ENCODE results near the gene PHACTR1. TPM values are rescaled to one million over a fixed set of nuclear protein-coding genes. Genes with fewer than 3 reads are reported as not detected.

PHACTR1 gene
- polyA plus RNA-seq, 2 of the 4 experiments (the other 2 are of a cell fraction) = not detected

- TF ChIP-seq, protein P1, sequence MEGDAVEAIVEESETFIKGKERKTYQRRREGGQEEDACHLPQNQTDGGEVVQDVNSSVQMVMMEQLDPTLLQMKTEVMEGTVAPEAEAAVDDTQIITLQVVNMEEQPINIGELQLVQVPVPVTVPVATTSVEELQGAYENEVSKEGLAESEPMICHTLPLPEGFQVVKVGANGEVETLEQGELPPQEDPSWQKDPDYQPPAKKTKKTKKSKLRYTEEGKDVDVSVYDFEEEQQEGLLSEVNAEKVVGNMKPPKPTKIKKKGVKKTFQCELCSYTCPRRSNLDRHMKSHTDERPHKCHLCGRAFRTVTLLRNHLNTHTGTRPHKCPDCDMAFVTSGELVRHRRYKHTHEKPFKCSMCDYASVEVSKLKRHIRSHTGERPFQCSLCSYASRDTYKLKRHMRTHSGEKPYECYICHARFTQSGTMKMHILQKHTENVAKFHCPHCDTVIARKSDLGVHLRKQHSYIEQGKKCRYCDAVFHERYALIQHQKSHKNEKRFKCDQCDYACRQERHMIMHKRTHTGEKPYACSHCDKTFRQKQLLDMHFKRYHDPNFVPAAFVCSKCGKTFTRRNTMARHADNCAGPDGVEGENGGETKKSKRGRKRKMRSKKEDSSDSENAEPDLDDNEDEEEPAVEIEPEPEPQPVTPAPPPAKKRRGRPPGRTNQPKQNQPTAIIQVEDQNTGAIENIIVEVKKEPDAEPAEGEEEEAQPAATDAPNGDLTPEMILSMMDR (IDR thresholded peaks at IDR 0.05) = no peak
- TF ChIP-seq RARB (CRISPR knock-in tag; IDR thresholded peaks at IDR 0.05) (no peak), CHD2 (IDR thresholded peaks at IDR 0.05; ENCODE audit: low read length, partially characterized antibody) (no peak), GATA3 (IDR thresholded peaks at IDR 0.05; ENCODE audit: borderline replicate concordance) (no peak), MAZ (IDR thresholded peaks at IDR 0.05; ENCODE audit: borderline replicate concordance, low read depth, low read length) (no peak)
These were observed 261.2 kb downstream of the PHACTR1 start (continued) for GRCh38 chr6:12977806-12978205.

DNA sequence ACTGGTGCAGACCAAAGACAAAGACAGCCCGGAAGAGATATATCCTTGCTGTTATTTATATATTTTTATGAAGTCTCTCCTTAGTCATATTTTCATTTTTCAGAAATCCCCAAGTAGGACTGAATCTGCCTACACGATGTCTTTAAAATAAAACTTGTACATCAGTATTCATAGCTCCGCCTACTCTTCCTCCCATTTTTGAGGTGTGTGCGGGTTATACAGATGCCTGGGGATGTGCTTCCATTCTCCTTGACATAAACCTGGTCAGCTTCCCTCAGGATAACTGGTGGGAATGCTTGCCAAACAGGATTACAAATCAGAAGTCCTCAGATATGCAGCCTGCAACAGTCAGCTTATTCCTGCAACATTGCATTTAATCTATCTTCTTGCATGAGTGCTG lies 264.2 kb downstream of the PHACTR1 start:
- TF ChIP-seq, protein P1 (IDR thresholded peaks at IDR 0.05) = no peak
- no peak for TF ChIP-seq NPAS2 (CRISPR knock-in tag; IDR thresholded peaks at IDR 0.05; ENCODE audit: borderline replicate concordance)
- TF ChIP-seq CBX8 (IDR thresholded peaks at IDR 0.05) = no peak
- TF ChIP-seq JUNB (IDR thresholded peaks at IDR 0.05) = no peak
- TF ChIP-seq EHMT2 (IDR thresholded peaks at IDR 0.05; ENCODE audit: low read depth) = no peak
- TF ChIP-seq MAFK (IDR thresholded peaks at IDR 0.05; ENCODE audit: partially characterized antibody) = no peak
- TF ChIP-seq TFCP2L1 (CRISPR knock-in tag; IDR thresholded peaks at IDR 0.05) = no peak
- Histone ChIP-seq H3K4me1 (no peaks in the 10 kb centered on the region), H3K4me2 (no peak overlapping the region), H3K4me3 (no peak overlapping the region), H3K9me3 (peaks cover 5% of the 10 kb centered on the region; the same call in 1 of the 3 replicates), H3K27ac (no peak overlapping the region)
- POLR2A ChIA-PET = no interaction called here
- DNase-seq (ENCODE audit: low read depth in 1 of 2, low spot score in 1 of 2) = no peak
- ATAC-seq = no peak
- 45% methylated on average over 4 of the region's 4 CpGs for WGBS (ENCODE audit: missing lambda C conversion rate)
- CTCF ChIA-PET = interaction anchor here (0.5 kb wide), 1 partner anchor 63 kb away, joined by 3 read pairs; no protein-coding TSS in a partner anchor
- FAIRE-seq = no peak

DNA sequence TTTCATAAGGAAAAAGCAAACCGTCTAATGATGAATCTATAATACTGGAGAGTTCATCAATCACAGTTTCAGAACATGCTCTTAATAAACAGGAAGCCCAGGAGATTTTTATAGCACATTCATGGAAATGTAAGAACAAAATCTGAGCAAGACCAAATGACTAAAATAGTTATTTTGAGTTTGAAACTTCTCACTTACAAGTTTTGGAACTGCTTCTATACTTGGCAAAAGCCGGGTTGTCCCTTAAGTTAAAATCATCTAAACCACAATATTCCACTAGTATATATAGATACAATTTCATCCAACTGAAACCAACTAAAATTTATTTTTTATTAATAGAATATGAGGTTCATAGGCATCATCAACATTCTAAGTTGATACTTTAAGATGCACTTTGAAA lies 268.2 kb downstream of the PHACTR1 start:
- FAIRE-seq (no peak), DNase-seq (ENCODE audit: low read depth in 1 of 2, low spot score in 1 of 2) (no peak), ATAC-seq (no peak)
- H3K4me3 ChIP-seq = no peak overlapping the region
- H3K4me2 ChIP-seq = no peak overlapping the region
- H3K27ac ChIP-seq = no peak overlapping the region
- H3K9me3 ChIP-seq = peaks cover 5% of the 10 kb centered on the region; the same call in 1 of the 3 replicates
- POLR2A ChIA-PET = no interaction called here
- CTCF ChIA-PET = no interaction called here
- no peak for TF ChIP-seq BHLHE40 (IDR thresholded peaks at IDR 0.05; ENCODE audit: low read depth, low read length)
- TF ChIP-seq EHF (CRISPR knock-in tag; IDR thresholded peaks at IDR 0.05) = no peak
- TF ChIP-seq FOXS1 (CRISPR knock-in tag; IDR thresholded peaks at IDR 0.05) = no peak
- no peak for TF ChIP-seq HES2 (IDR thresholded peaks at IDR 0.05)
- no peak for TF ChIP-seq HOXB13 (CRISPR knock-in tag; IDR thresholded peaks at IDR 0.05; ENCODE audit: low read depth)
- TF ChIP-seq RAD21 (conservative IDR thresholded peaks at IDR 0.05 in 1 of 2, IDR thresholded peaks at IDR 0.05 in 1 of 2) = no peak
- no peak for TF ChIP-seq BCL3 (IDR thresholded peaks at IDR 0.05)
- TF ChIP-seq ZSCAN20 (CRISPR knock-in tag; IDR thresholded peaks at IDR 0.05) = no peak
- TF ChIP-seq NPAS2 (CRISPR knock-in tag; IDR thresholded peaks at IDR 0.05; ENCODE audit: borderline replicate concordance) = no peak
- TF ChIP-seq NFE2L2 (conservative IDR thresholded peaks at IDR 0.05; ENCODE audit: low read length) = no peak
- no peak for TF ChIP-seq MYC (IDR thresholded peaks at IDR 0.05; ENCODE audit: borderline replicate concordance, low read length)
- no peak for TF ChIP-seq CBX2 (IDR thresholded peaks at IDR 0.05; ENCODE audit: borderline replicate concordance, low read depth)
- TF ChIP-seq ESRRA (IDR thresholded peaks at IDR 0.05; ENCODE audit: borderline replicate concordance, low read length) = no peak
- no peak for TF ChIP-seq ATOH8 (CRISPR knock-in tag; IDR thresholded peaks at IDR 0.05; ENCODE audit: low read depth)
- no peak for TF ChIP-seq SREBF2 (IDR thresholded peaks at IDR 0.05)
- no peak for TF ChIP-seq FOSB (CRISPR knock-in tag; IDR thresholded peaks at IDR 0.05)
- no peak for TF ChIP-seq CHD2 (IDR thresholded peaks at IDR 0.05; ENCODE audit: low read length, partially characterized antibody)
- no peak for TF ChIP-seq ZNF302 (CRISPR knock-in tag; IDR thresholded peaks at IDR 0.05)
- no peaks in the 10 kb centered on the region for H3K4me1 ChIP-seq
- 55% methylated on average over 2 of the region's 2 CpGs for WGBS (ENCODE audit: missing lambda C conversion rate)

Data from A549 (cell line).